Coronary artery (tissue), 2 donors: Measurements from ENCODE around the gene PEF1.

Experiments used
- DNase-seq: peaks from one replicate; pipeline ENCODE4 v3.0.0-alpha.2; 2017; ENCODE audit warnings: low spot score
- H3K27ac ChIP-seq, 2 donors: fragments of 200-600 bp; sonication (generic); one replicate each; pipeline ENCODE4 v1.5.1; 2016 to 2019
- H3K4me3 ChIP-seq: fragments of 200-600 bp; sonication (generic); 2 replicates; pipeline ENCODE4 v1.5.1; 2016; ENCODE audit warnings: mild to moderate bottlenecking, moderate library complexity
- CTCF ChIP-seq: fragments of 200-600 bp; sonication (generic); IDR thresholded peaks from one replicate; pipeline ENCODE4 v1.5.1; 2019; ENCODE audit warnings: antibody characterized with exemption

The PEF1 gene

DNA sequence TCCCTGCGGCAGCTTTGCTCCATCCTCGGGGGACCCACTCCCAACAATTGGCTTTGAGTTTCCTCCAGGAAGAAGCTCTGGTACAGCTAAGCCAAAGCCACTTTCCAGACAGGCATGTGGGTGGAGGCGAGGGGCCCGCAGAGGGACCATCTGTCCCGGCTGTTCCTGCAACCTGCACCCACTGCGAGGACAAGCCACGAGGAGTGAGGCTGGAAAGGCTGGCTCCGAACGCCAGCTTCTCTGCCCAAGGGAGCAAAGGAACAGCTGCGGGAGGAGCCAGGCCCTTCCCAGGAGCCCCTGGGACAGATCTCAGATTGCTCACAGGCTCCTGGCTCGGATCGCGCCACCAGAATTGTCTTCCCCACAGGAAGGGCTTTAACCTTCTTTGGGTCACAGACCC lies 28.3 kb upstream of the PEF1 start:
- DNase-seq, result no peak
- no peak overlapping the region for H3K4me3 ChIP-seq
- peak overlapping the region; percentile 67 to 86 for H3K27ac ChIP-seq
- no peak for TF ChIP-seq CTCF

GRCh38 chr1:31671561-31672201 lies 27.0 kb upstream of the PEF1 start:
- H3K27ac ChIP-seq, result peak overlapping the region; percentile 67 to 86
- no peak overlapping the region for H3K4me3 ChIP-seq
- no peak for TF ChIP-seq CTCF
- no peak for DNase-seq

- TF ChIP-seq CTCF, result no peak
- no peak for DNase-seq
- Histone ChIP-seq H3K4me3 (no peak overlapping the region), H3K27ac (peak overlapping the region; percentile 67 to 86)
Observed at GRCh38 chr1:31671147-31671546, 26.5 kb upstream of the PEF1 start.

GRCh38 chr1:31670593-31670964 lies 25.9 kb upstream of the PEF1 start:
- TF ChIP-seq CTCF, result no peak
- Histone ChIP-seq H3K4me3 (peak overlapping the region; percentile 59), H3K27ac (peak overlapping the region; percentile 67 to 86)
- DNase-seq, result no peak

DNA sequence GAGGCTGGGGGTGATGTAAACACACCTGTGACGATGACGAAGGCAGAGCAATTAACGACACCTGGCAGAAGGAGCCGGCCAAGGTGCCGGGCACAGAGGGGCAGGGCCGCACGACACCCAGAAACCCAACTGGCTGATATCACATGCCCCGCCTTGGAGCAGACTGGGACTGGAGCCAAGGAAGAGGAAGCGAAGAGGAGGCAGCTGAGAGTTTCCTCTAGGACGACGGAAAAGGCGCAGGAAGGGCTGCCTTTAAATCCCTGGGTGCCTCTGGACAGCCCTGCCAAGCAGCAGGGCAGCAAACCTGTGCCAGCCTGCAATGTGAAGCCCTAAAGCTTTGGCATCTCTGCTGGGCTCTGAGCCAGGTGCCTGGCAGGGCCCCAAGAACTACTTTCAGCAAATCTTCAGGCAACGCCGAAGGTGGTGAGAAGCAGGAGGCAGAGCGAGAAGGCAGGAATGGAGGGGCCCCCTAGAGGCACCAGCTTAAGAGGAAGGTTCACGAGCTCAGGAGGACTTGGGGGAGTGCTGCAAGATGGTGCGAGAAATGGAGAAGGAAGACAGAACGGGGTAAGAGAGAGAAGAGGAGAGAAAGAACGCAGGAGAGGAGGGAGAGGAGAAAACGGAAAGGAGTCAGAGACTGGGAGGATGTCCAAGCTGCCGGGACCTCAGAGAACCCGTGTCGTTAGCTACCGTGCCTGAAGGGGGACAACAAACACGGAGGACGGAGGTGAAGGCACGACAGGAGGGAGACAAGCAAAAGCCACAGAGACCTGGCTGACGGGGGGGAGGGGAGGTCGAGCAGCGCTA lies 25.3 kb upstream of the PEF1 start:
- Histone ChIP-seq H3K27ac (peak overlapping the region; percentile 67 to 86), H3K4me3 (peak overlapping the region; percentile 59)
- peak; percentile 91 for DNase-seq
- no peak for TF ChIP-seq CTCF

- TF ChIP-seq CTCF, result no peak
- no peak for DNase-seq
- peak overlapping the region; percentile 59 for H3K4me3 ChIP-seq
- peak overlapping the region; percentile 67 to 86 for H3K27ac ChIP-seq
Observed at GRCh38 chr1:31669433-31669785, 24.7 kb upstream of the PEF1 start.
